Islet precursor cell (in vitro differentiated cells): ENCODE data around the gene GPR171.
A peak's percentile ranks its signal among the peaks of the same experiment; 100 is the strongest.
"Not testable (repeated sequence)": the region's sequence is repeated elsewhere in the genome, so short reads cannot be mapped to it uniquely, and the experiment has no call there.

Experiments used
- DNase-seq: peaks from one replicate; pipeline ENCODE4 v3.0.0-alpha.2; 2018

GPR171 gene

DNA sequence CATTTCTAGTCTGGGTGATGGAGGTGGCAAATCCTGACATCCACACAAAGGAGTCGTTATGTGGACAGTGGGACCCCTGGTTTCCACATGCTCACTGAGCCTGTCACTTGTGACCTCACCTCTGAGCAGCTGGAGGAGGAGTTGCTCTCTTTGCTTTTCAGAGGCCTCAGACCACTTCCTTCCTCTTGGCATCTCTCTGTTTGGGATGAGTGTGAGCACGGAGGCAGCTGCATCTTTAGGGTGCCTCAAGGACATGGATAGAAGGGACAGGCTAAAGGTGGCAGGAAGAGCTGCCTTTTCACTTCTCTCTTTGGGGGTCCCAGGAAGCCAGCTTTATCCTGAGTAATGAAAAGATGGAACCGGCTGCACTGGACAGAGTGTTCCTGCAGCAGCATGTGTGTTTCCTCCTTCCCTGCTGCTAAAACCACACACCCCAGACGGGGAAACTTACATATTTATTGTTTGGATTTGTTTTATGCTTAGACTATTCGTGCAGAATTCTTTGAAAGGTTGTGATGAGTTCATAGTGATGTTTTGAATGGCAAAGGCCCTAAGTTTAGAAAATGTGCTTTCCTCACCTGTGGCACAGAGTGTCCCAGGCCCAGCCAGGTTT lies 31.8 kb downstream of the GPR171 start:
- no peak for DNase-seq

DNA sequence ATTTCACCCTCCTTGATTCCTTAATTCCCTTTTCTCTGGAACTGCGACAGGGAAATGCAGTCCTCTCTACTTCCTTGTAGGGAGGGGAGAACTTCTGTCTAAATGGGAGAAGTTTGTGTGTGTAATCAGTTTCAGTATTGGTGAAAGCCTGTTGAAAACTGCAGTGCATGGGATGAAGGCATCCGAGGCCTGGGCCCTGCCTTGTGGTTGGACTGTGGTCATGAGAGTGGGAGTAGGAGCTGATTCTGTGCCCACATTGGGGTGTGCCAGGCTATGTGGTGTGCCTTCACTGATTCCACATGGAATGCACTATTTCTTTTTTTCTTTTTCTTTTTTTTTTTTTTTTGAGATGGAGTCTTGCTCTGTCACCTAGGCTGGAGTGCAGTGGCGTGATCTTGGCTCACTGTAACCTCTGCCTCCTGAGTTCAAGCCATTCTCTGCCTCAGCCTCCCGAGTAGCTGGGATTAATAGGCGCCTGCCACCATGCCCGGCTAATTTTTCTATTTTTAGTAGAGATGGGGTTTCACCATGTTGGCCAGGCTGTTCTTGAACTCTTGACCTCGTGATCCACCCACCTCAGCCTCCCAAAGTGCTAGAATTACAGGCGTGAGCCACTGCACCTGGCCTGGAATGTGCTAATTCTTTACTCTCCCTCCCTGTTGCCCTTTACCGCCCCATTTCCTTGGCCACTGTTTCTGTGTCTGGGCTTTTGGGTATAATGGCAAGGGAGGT lies 32.9 kb downstream of the GPR171 start:
- DNase-seq: not testable (repeated sequence)

DNA sequence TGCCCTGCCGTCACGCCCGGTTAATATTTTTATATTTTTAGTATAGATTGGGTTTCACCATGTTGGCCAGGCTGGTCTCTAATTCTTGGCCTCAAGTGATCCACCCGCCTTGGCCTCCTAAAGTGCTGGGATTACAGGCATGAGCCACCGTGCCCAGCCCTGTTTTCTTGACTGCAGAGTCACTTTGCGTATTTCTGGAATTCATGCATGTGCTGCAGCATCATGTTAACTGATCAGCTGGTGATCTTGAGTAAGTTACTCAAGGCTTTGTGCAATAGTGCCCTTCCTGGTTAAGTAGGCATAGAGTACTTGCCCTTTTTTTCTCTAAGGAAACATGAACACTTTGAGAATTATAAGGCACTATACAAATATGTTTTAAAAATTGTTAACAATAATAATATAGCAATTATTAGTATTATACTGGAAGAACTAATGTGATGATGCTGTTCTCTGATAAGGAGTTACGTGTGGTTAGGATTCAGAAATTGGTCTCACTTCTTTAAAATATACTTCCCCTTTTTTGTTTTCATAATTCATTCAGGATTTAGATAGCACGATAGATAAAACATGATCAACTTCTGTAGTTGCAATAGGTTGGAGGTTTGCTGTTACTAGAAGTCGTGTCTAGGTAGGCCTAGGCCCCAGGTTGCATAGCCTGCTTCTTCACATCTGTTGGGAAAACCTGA lies 33.6 kb downstream of the GPR171 start:
- no peak for DNase-seq

DNA sequence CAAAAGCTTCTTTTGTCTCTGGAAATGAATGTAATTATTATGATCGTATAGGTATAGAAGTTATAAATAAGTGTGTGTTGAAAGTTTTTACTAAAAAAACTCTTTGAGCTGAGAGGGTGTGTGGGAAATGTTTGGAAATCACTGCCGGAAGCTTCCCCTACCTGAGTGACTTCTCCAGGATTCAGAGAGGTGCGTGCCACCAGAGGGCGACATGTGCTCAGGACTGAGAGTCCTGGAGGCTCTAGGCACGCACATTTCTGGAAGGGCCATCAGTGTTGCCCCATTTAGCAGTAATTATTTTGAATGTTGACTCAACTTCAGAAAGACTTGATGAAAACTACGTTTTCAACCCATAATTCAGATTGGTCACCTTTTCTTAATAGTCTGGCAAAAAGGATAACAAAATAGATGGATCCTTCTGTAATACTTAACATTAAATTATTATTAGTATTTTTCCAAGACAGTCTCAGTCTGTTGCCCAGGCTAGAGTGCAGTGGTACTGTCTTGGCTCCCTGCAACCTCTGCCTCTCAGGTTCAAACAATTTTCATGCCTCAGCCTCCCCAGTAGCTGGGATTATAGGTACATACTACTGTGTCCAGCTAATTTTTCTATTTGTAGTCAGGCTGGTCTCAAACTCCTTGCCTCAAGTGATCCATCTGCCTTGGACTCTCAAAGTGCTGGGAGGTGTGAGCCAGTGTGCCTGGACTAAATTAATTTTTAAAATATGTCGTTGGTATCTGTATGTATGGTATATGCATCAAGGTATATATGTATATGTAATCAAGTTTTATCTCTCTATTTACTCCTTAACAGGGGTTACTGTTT lies 34.5 kb downstream of the GPR171 start:
- DNase-seq: peak; percentile 80

DNA sequence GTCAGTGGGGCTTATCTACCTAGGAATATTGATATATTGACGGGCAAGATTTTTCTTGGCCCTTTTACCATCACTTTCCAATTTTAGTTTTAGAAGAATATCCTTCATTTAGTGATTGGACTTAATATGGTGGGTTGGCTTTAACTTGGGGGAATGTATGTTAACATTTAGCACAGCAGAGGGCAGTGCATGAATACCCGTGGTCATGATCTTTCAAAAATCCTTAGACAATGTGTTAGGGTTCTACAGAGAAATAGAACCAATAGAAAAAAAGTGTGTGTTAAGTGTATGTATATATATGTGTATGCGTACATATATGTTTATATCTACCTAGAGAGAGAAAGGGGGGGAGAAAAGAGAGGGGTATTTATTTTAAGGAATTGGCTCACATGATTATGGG lies 36.9 kb downstream of the GPR171 start:
- no peak for DNase-seq

DNA sequence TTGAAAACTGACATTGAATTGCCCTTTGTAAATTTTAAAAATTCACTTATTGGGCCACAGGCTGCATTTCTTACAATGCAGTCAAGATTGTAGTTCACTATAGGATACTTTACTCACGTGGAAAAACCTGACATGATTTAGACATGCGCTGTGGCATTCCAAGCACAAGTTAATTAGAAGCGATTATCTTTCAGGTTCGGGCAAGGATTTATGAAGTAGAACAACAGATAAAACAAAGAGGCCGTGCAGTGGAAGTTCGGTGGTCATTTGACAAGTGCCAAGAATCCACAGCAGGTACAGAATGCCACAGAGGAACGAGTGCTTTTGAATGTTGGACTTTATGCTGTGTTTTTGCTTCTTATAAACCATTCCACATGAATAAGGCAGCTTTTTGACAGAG lies 37.8 kb downstream of the GPR171 start:
- no peak for DNase-seq

DNA sequence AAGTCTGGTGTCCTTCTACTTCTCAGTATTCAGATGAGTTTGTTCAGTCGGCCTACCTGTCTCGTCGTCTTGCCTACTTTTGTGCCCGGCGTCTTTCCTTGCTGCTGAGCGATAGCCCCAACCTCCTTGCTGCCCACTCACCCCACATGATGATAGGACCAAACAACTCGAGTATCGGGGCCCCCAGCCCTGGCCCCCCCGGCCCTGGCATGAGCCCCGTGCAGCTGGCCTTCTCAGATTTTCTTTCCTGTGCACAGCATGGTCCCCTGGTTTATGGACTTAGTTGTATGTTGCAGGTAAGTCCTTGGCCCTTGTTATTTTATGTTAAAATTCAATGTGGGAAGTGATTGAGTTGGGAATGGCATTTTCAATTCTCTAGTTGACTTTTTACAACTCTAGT lies 43.2 kb downstream of the GPR171 start:
- DNase-seq: no peak

DNA sequence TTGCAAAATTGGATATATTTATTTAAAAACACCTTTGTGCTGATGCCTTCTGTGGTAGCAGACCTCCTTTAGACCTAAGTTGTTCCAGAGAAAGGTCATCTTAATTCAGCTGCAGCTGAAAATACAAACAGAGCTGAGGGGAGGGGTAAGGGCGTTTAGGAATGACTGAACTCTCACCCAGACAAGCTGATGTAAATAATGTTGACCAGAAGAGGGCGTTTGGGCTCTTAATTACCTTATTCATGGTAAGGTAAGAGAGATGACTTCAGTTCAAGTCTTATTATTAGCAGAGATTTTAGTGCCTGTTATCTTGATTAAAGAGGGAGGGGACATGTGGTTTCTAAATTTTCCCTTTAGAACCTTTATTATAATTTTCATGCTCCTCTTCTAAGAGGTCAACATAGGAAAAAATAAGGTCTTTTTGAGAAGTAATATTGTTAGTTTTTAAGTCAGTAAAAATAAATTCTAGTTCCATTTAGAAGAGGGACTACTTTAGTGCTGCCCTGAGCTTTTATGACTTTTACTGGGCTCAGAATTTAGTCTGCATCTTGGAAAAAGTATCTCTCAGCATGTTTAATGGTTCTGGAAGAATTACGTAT lies 46.3 kb downstream of the GPR171 start:
- DNase-seq: peak; percentile 64

DNA sequence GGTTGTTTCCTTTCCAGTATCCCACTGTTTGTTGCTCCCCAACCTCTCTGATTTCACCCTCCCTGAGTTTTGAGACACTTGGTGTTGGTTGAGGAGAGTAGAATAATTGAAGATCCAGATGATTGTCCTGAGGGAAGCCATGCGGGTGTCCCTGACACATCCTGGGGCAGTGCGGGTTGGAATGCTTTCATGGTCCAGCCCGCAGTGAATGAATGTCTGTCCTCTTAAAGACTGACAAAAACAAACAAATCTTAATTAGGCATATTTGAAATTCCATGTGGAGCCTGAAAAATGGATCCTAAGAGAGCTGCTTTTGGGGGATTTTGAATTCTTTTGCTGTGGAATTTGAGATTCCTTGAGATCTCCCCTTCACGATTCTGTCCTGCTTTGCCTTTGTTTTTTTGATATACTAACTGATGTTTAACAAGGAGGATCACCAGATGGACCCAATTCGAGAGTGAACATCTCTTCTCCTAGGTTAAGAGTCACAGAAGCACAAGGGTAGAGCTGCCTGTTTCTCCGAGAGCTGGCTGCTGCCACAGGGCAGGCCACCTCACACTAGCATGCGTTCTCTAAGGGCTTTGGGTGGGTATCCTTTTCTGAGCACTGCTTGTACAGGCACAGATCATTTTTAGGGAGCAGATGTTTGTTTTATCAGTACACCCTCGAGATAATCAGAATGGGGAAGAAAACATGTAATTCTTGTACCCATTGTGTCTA lies 47.4 kb downstream of the GPR171 start:
- peak; percentile 87 for DNase-seq

DNA sequence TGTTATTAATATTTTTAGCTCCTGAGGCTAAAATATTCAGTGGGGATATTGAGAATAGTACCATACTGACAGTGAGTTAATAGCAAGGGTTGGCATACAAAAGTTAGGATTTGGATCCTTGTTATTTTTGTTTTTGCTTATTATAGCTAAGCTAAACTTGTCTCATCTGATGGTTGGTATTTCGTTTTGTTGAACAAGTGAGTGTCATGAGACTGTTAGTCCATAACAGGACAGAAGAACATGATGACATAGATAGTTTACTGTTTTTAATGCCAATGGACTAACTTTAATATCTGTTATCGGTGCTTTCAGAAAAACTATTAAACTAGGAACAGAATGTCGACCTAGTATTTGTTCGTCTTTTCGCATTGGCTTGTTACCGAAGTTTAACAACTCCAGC lies 48.5 kb downstream of the GPR171 start:
- no peak for DNase-seq

DNA sequence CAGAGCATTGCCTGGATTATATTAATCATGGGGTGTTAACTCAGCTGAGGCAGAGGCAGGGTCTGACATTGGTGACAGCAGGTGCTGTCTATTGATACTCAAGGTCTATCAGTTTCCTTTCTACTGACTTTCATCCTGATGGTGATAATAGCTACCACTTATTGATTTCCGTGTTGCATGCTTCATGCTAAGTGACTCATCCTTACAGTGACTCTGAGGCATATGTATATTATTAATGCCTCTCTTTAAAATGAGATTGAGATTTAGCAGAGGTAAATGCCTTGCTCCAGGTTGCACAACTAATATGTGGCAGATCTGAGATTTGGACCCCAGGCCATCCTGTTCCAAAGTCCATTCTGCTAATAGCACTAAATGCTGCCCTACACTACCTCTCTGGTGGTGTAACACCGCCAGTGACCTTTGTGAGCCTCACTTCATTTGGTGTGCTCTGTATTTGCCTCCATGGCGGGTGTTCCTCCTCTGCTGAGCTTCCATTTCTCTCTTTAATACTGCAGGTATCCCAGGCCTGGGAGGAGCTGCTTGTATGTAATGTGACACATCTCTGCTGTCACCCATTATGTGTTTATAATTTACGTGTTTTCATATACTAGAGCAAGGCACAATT lies 50.4 kb downstream of the GPR171 start:
- DNase-seq: no peak
